Aorta (tissue), 5 donors: Measurements from ENCODE around the gene ZBTB37. TPM values are rescaled to one million over a fixed set of nuclear protein-coding genes. Genes with fewer than 3 reads are reported as not detected.
"Not testable (repeated sequence)": the region's sequence is repeated elsewhere in the genome, so short reads cannot be mapped to it uniquely, and the experiment has no call there.

Source experiments
- ATAC-seq: fragments of 200-7000 bp; cut with Tn5 transposase; one replicate; pipeline ENCODE4 v1.9.1; 2022; ENCODE audit warnings: moderate library complexity; ENCODE audit not compliant: low FRiP score
- DNase-seq, 2 donors: peaks; one replicate each; pipeline ENCODE4 v3.0.0-alpha.2; 2020
- H3K27ac ChIP-seq, 2 donors: one replicate each; pipeline ENCODE4 v1.5.1; 2013; ENCODE audit warnings: low read length in 2 of 2, mild to moderate bottlenecking in 2 of 2, moderate library complexity in 2 of 2, control low read depth in 1 of 2, inconsistent platforms in 1 of 2, low read depth in 1 of 2
- H3K27me3 ChIP-seq, 2 donors: one replicate each; pipeline ENCODE4 v1.6.1; 2013; ENCODE audit warnings: control low read depth in 1 of 2, low read length in 1 of 2, mild to moderate bottlenecking in 1 of 2, moderate library complexity in 1 of 2; ENCODE audit not compliant: insufficient read depth in 2 of 2, control insufficient read depth in 1 of 2
- H3K36me3 ChIP-seq, 2 donors: one replicate each; pipeline ENCODE4 v1.6.1; 2013; ENCODE audit warnings: control low read depth in 1 of 2, low read length in 1 of 2, mild to moderate bottlenecking in 1 of 2; ENCODE audit not compliant: insufficient read depth in 2 of 2, control insufficient read depth in 1 of 2
- H3K4me1 ChIP-seq, 2 donors: one replicate each; pipeline ENCODE4 v1.6.1; 2013; ENCODE audit warnings: low read length in 2 of 2, control low read depth in 1 of 2, mild to moderate bottlenecking in 1 of 2, moderate library complexity in 1 of 2; ENCODE audit not compliant: insufficient read depth in 2 of 2, control insufficient read depth in 1 of 2
- H3K4me3 ChIP-seq, 2 donors: one replicate each; pipeline ENCODE4 v1.5.1; 2013; ENCODE audit warnings: low read length in 2 of 2, control low read depth in 1 of 2, mild to moderate bottlenecking in 1 of 2
- H3K9me3 ChIP-seq: one replicate; pipeline ENCODE4 v1.6.1; 2013; ENCODE audit warnings: mild to moderate bottlenecking, low read length; ENCODE audit not compliant: control insufficient read depth
- WGBS, 2 donors: extraction: QIAGEN DNeasy Blood & Tissue Kit; methylation state at CpG; one replicate each; pipeline ENCODE4 v1.1.7; 2013; 5-methylcytosine and 5-hydroxymethylcytosine counted together
- intact Hi-C, 2 donors: fragments of 100-400 bp; cut with DNase I; formaldehyde crosslinking; loops; one replicate each; pipeline versions ENCODE4 v1.14.2 to v1.15.0; 2022
- polyA plus RNA-seq, 2 donors: library from polyadenylated mRNA; stranded (reverse); fragments of 200-250 nt; gene quantifications; one replicate each; pipeline ENCODE4 v1.2.3, GENCODE V29; 2013
- total RNA-seq, 2 donors: library from RNA; stranded (reverse); fragmentation: NEBNext Ultra II Directional; extraction: Animal tissue kit (Norgen Biotek cat#: 25700); gene quantifications; one replicate each; pipeline ENCODE4 v1.2.1, GENCODE V29; 2021
- donor health status: healthy with polysubstance abuse.
- donor health status: Bipolar disorder and iron deficiency.
- donor health status: DM: no; HTN: no; CAD: no.
- donor health status: DM: no; HTN: no; CAD: no.
- donor health status: DM: yes; HTN: yes; CAD: no.

The ZBTB37 gene
- total and polyA plus RNA-seq, 4 donors: 0.63 to 19.9 (median 8.1) TPM

DNA sequence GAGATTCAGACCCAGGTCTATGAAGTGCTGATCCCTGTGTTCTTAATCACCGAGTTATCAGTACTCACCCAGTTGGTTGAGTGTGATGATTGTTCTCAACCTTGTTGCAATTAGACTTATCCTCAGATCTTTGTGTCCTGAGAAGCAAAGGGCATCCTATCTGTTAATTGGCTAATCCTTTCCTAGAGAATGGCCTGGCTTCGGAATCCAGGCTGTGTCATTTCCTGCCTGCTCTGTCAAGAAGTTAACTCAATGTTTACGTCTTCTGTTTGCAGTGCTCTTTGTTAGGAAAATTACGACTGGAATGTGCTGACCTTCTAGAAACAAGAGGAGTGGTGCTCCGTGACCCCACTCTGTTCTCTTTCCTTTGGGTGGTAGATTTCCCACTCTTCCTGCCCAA, 15.1 kb upstream of the ZBTB37 start:
- Histone ChIP-seq H3K27ac (no peak overlapping the region), H3K4me3 (no peak overlapping the region), H3K36me3 (peaks cover 4 to 7% of the 10 kb centered on the region in 2 donors), H3K27me3 (no peaks in the 10 kb centered on the region), H3K9me3 (no peaks in the 10 kb centered on the region), H3K4me1 (no peaks in the 10 kb centered on the region)
- 46 to 55% methylated on average over 5 of the region's 5 CpGs for WGBS, 2 donors
- intact Hi-C loops: no loop called here
- DNase-seq (no peak), ATAC-seq (no peak)

DNA sequence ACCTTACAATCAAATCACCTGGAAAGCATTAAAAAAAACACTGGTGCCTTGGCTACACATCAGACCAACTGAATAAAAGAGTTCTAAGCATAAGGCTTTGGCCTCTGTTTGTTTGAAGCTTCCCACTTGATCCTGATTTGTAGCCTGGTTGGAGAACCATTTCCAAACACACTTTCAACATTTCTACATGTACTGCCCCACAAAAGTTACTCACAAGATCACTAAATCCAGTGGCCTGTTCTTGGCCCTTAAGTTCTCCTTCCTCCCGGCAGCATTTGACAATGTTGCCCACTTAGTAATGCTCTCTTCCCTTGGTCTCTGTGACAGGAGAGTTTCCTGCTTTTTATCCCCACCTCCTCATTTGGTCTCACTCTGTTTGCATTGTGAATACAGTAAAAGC, 12.2 kb upstream of the ZBTB37 start:
- intact Hi-C loops: no loop called here
- Histone ChIP-seq H3K9me3 (no peaks in the 10 kb centered on the region), H3K4me3 (no peak overlapping the region), H3K27ac (no peak overlapping the region), H3K27me3 (no peaks in the 10 kb centered on the region), H3K4me1 (no peaks in the 10 kb centered on the region), H3K36me3 (peaks cover 4 to 7% of the 10 kb centered on the region in 2 donors)
- DNase-seq (no peak), ATAC-seq (no peak)
- 81 to 84% methylated on average over 1 of the region's 1 CpG for WGBS, 2 donors

DNA sequence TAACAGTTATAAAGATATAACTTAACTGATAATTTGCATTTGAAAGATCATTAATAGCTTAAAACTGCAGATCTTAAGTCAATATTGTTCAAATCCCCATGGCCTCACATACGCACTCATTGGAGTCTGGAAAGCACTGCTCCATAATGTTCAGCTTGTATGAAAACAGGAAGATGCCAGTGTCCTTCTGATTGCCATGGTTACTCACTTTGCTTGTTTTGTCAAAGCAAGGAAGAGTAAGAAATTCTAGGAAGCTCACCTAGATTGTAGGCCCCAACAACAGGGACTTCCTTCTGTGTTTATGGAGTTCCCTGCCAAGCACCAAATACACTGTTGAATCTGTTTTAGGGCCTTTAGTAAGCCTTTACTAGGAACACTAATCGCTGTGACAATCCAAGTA, 11.3 kb upstream of the ZBTB37 start:
- H3K36me3 ChIP-seq: peaks cover 4 to 7% of the 10 kb centered on the region in 2 donors

DNA sequence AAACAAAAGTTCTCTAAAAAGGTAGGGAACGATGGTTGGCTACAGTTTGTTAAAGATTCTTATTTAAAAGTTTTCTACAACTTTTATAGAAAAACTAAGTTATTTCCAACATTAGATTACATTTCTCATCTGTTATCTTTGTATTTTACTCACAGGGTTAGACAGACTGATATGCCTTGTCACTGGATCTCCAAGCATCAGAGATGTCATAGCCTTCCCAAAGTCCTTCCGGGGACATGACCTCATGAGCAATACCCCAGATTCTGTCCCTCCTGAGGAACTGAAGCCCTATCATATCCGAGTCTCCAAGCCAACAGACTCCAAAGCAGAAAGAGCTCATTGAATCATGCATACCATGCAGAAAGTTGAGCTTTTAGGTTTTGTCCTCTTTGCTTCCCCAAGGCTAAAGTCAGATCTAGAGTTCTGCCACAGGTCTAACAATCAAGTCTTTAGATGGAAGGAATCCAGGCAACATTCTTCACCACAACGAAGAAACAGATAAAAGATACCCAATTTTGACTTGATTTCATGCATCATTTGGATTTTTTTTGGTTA, 10.7 kb upstream of the ZBTB37 start:
- intact Hi-C loops: no loop called here
- ATAC-seq: no peak
- no peak overlapping the region for H3K4me3 ChIP-seq
- H3K4me1 ChIP-seq: no peaks in the 10 kb centered on the region
- peaks cover 4 to 7% of the 10 kb centered on the region in 2 donors for H3K36me3 ChIP-seq
- 69 to 76% methylated on average over 4 of the region's 4 CpGs for WGBS, 2 donors
- no peak for DNase-seq
- H3K9me3 ChIP-seq: no peaks in the 10 kb centered on the region
- H3K27ac ChIP-seq: no peak overlapping the region
- no peaks in the 10 kb centered on the region for H3K27me3 ChIP-seq

More for the DNA sequence above, 11.3 kb upstream of the ZBTB37 start:
- no peak overlapping the region for H3K4me3 ChIP-seq
- H3K4me1 ChIP-seq: no peaks in the 10 kb centered on the region
- DNase-seq: no peak
- WGBS, 2 donors: 89 to 90% methylated on average over 2 of the region's 2 CpGs
- no peak for ATAC-seq
- H3K27me3 ChIP-seq: no peaks in the 10 kb centered on the region
- intact Hi-C loops: no loop called here
- no peaks in the 10 kb centered on the region for H3K9me3 ChIP-seq
- H3K27ac ChIP-seq: no peak overlapping the region

DNA sequence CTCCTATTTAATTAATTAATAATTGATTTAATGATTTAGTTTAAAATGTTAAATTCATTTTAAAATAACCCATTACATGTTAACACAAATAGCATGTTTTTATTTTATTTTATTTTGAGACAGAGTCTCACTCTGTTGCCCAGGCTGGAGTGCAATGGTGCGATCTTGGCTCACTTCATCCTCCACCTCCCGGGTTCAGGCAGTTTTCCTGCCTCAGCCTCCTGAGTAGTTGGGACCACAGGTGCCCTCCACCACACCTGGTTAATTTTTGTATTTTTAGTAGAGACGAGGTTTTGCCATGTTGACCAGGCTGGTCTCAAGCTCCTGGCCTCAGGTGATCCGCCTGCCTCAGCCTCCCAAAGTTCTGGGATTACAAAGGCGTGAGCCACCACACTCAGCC, 8.6 kb upstream of the ZBTB37 start:
- H3K4me3 ChIP-seq, ATAC-seq, intact Hi-C loops, H3K9me3 ChIP-seq, H3K4me1 ChIP-seq, H3K27me3 ChIP-seq, H3K27ac ChIP-seq, DNase-seq, H3K36me3 ChIP-seq: not testable (repeated sequence)
- WGBS, 2 donors: 97% methylated on average over 5 of the region's 5 CpGs

DNA sequence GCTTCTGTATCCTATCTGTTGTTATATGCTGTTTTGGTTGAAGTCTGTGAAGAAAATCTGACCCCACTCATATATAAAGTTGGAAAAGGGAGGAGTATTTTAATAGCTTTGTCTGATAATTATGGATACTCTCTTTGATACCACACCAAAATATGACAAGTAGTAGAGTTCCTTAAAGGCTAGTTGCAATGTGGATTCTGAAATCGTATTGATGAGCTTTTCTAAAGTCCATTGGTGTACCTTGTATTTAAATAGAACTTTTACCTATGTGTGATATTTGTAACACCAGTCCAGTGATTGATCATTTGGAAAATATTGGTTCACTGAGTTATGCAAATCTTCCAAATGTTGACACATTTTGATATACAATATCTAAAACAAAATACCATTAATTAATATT, 8.1 kb upstream of the ZBTB37 start:
- DNase-seq (no peak), ATAC-seq (no peak)
- Histone ChIP-seq H3K9me3 (no peaks in the 10 kb centered on the region), H3K27me3 (no peaks in the 10 kb centered on the region), H3K27ac (no peak overlapping the region), H3K36me3 (peaks cover 6 to 10% of the 10 kb centered on the region in 2 donors), H3K4me3 (no peak overlapping the region), H3K4me1 (no peaks in the 10 kb centered on the region)
- 84 to 89% methylated on average over 1 of the region's 1 CpG for WGBS, 2 donors
- intact Hi-C loops: loop anchor here in 1 of 2 donors (10.0 kb wide), 1 partner anchor 145 kb away; the partner anchor contains the start of gene KLHL20

DNA sequence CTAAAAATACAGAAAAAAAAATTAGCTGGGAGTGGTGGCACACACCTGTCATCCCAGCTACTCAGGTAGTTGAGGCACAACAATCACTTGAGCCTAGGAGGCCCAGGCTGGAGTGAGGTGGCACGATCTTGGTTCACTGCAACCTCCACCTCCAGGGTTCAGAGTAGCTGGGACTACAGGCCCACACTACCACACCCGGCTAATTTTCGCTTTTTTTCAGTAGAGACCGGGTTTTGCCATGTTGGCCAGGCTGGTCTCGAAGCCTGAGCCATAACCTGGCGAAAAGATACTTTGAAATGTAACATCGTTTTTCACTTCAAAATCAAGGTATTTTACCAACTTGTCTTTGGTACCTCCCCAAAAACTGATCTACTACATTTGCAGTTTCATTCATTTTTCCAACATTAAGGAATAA, 6.4 kb upstream of the ZBTB37 start:
- Histone ChIP-seq H3K36me3 (peaks cover 3 to 10% of the 10 kb centered on the region in 2 donors), H3K9me3 (no peaks in the 10 kb centered on the region), H3K4me3 (no peak overlapping the region), H3K27ac (no peak overlapping the region), H3K27me3 (no peaks in the 10 kb centered on the region), H3K4me1 (peaks cover 0 to 4% of the 10 kb centered on the region in 2 donors)
- intact Hi-C loops: loop anchor here in 1 of 2 donors (10.0 kb wide), 1 partner anchor 147 kb away; the partner anchor contains the start of gene KLHL20
- 94 to 97% methylated on average over 7 of the region's 7 CpGs for WGBS, 2 donors
- ATAC-seq (no peak), DNase-seq (no peak)

DNA sequence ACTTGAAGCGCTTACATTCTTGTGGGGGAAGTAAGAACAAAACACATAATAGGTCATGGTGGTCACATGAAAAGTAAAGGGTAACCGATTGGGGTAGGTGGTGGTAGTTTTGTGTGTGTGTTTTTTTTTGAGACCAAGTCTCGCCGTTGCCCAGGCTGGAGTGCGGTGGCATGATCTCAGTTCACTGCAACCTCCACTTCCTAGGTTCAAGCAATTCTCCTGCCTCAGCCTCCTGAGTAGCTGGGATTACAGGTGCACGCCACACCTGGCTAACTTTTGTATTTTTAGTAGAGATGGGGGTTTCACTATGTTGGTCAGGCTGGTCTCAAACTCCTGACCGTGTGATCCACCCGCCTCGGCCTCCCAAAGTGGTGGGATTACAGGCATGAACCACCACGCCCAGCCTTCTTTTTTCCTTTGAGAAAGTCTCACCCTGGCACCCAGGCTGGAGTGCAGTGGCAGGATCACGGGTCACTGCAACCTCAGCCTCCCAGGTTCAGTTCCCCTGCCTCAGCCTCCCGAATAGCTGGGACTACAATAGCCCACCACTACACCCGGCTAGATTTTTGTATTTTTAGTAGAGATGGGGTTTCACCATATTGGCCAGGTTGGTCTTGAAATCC, 5.9 kb upstream of the ZBTB37 start:
- DNase-seq, H3K27ac ChIP-seq, H3K9me3 ChIP-seq, H3K36me3 ChIP-seq, ATAC-seq, H3K4me1 ChIP-seq, H3K4me3 ChIP-seq, H3K27me3 ChIP-seq: not testable (repeated sequence)
- intact Hi-C loops: loop anchor here in 1 of 2 donors (10.0 kb wide), 1 partner anchor 147 kb away; the partner anchor contains the start of gene KLHL20
- 84 to 86% methylated on average over 13 of the region's 13 CpGs for WGBS, 2 donors

DNA sequence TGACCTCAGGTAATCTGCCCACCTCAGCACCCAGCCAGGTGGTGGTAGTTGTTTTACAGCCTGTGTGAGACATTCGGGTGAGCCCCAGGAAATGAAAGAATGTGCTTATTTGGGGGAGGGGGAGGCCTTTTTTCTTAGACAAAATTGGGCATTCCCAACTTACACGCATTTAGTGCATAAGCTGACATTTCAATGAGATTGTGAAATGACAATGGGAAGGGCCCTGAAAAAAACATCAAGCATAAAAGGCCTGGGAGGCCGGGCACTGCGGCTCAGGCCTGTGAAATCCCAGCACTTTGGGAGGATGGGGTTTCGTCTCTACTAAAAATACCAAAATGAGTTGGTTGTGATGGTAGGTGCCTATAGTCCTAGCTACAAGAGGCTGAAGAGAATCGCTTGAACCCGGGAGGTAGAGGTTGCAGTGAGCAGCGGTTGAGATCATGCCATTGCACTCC, 5.4 kb upstream of the ZBTB37 start:
- Histone ChIP-seq H3K36me3 (peaks cover 1 to 3% of the 10 kb centered on the region in 2 donors), H3K4me3 (no peak overlapping the region)
- 65 to 66% methylated on average over 8 of the region's 8 CpGs for WGBS, 2 donors

More for the DNA sequence above, 5.4 kb upstream of the ZBTB37 start:
- H3K9me3 ChIP-seq: no peaks in the 10 kb centered on the region
- peaks cover 0 to 4% of the 10 kb centered on the region in 2 donors for H3K4me1 ChIP-seq
- ATAC-seq (no peak), DNase-seq (no peak)
- no peak overlapping the region for H3K27ac ChIP-seq
- intact Hi-C loops: loop anchor here in 1 of 2 donors (10.0 kb wide), 1 partner anchor 148 kb away; the partner anchor contains the start of gene KLHL20
- H3K27me3 ChIP-seq: no peaks in the 10 kb centered on the region
